SK-N-SH (cell line): ENCODE data around the gene SNTG2. TPM values are rescaled to one million over a fixed set of nuclear protein-coding genes. Genes with fewer than 3 reads are reported as not detected.

Experiments used
- CTCF ChIA-PET: fragments of 300-600, 350-600 bp; formaldehyde crosslinking; extraction: SDS; loops from one replicate; lab custom pipeline; 2021; lab: Yijun Ruan, JAX
- POLR2A ChIA-PET: fragments of 350-600 bp; sonication (Branson Sonifier 250); formaldehyde crosslinking; extraction: SDS; loops from one replicate; lab custom pipeline; 2020; ENCODE audit warnings: antibody characterized with exemption, inconsistent platforms; lab: Yijun Ruan, JAX
- DNase-seq: peaks from one replicate; pipeline ENCODE4 v3.0.0; 2012
- H2AFZ ChIP-seq: fragments of 200-600 bp; sonication (generic); 2 replicates; pipeline ENCODE4 v1.8.1; 2016; ENCODE audit warnings: antibody characterized with exemption, mild to moderate bottlenecking, low read depth
- H3F3A ChIP-seq: fragments of 200-600 bp; sonication (generic); replicated peaks from 2 replicates; pipeline ENCODE3; 2016; ENCODE audit warnings: antibody characterized with exemption, mild to moderate bottlenecking; ENCODE audit not compliant: insufficient read depth
- H3K27ac ChIP-seq, 2 experiments: fragments of 200-500 bp in 1 of 2; fragments of 200-600 bp in 1 of 2; sonication (Bioruptor generic) in 1 of 2; sonication (generic), shearing (Covaris generic) in 1 of 2; 2 replicates each; pipeline versions ENCODE4 v1.5.1 to v1.6.1; 2014 to 2016; ENCODE audit warnings: low read depth in 2 of 2, inconsistent platforms in 1 of 2, low read length in 1 of 2, mild to moderate bottlenecking in 1 of 2, mixed read lengths in 1 of 2
- H3K27me3 ChIP-seq: fragments of 200-600 bp; sonication (generic), shearing (Covaris generic); 2 replicates; pipeline ENCODE4 v1.6.1; 2016; ENCODE audit warnings: mixed run types; ENCODE audit not compliant: insufficient read depth
- H3K36me3 ChIP-seq, 2 experiments: fragments of 200-500 bp in 1 of 2; fragments of 200-600 bp in 1 of 2; sonication (Bioruptor generic) in 1 of 2; sonication (generic) in 1 of 2; replicated peaks in 1 of 2; 2 replicates each; pipeline versions ENCODE3 to v1.5.1; 2014 to 2016; ENCODE audit warnings: low read length in 1 of 2, mild to moderate bottlenecking in 1 of 2; ENCODE audit not compliant: insufficient read depth in 2 of 2, control insufficient read depth in 1 of 2
- H3K4me1 ChIP-seq, 2 experiments: fragments of 200-500 bp in 1 of 2; fragments of 200-600 bp in 1 of 2; sonication (Bioruptor generic) in 1 of 2; sonication (generic), shearing (Covaris generic) in 1 of 2; 2 replicates each; pipeline versions ENCODE4 v1.5.1 to v1.6.1; 2014 to 2016; ENCODE audit warnings: low read depth in 1 of 2, low read length in 1 of 2, mixed run types in 1 of 2; ENCODE audit not compliant: insufficient read depth in 2 of 2, control insufficient read depth in 1 of 2
- H3K4me2 ChIP-seq: fragments of 200-600 bp; sonication (generic), shearing (Covaris generic); 2 replicates; pipeline ENCODE4 v1.6.1; 2017; ENCODE audit warnings: mixed run types
- H3K4me3 ChIP-seq, 2 experiments: fragments of 200-500 bp in 1 of 2; fragments of 200-600 bp in 1 of 2; sonication (Bioruptor generic) in 1 of 2; sonication (generic), shearing (Covaris generic) in 1 of 2; 2 replicates each; pipeline versions ENCODE4 v1.5.1 to v1.8.1; 2014 to 2016; ENCODE audit warnings: low read depth in 2 of 2, inconsistent platforms in 1 of 2, low read length in 1 of 2, mild to moderate bottlenecking in 1 of 2, mixed read lengths in 1 of 2, moderate library complexity in 1 of 2
- H3K79me2 ChIP-seq: fragments of 200-600 bp; sonication (generic); 2 replicates; pipeline ENCODE4 v1.8.1; 2017; ENCODE audit warnings: mild to moderate bottlenecking; ENCODE audit not compliant: insufficient read depth
- H3K9ac ChIP-seq: fragments of 200-600 bp; sonication (generic); 2 replicates; pipeline ENCODE4 v1.6.1; 2017; ENCODE audit warnings: mixed run types
- H3K9me2 ChIP-seq: fragments of 200-600 bp; sonication (generic); 2 replicates; pipeline ENCODE4 v1.6.1; 2017; ENCODE audit warnings: mixed run types
- H3K9me3 ChIP-seq: fragments of 200-600 bp; sonication (generic); 2 replicates; pipeline ENCODE4 v1.6.1; 2017; ENCODE audit warnings: mixed run types, mild to moderate bottlenecking, moderate library complexity
- H4K20me1 ChIP-seq: fragments of 200-600 bp; sonication (generic); 2 replicates; pipeline ENCODE4 v1.6.1; 2017; ENCODE audit warnings: mild to moderate bottlenecking, mixed run types; ENCODE audit not compliant: insufficient read depth
- ELF1 ChIP-seq: IDR thresholded peaks from 2 replicates; pipeline ENCODE4 v1.4.0; 2012
- EP300 ChIP-seq, 2 experiments: IDR thresholded peaks; 2 replicates each; pipeline versions ENCODE4 v1.4.0 to v1.6.1; 2012; ENCODE audit warnings: borderline replicate concordance in 1 of 2, low read depth in 1 of 2, low read length in 1 of 2
- FOXJ3 ChIP-seq: sonication (generic); formaldehyde crosslinking; IDR thresholded peaks from 2 replicates; pipeline ENCODE4 v1.5.1; 2020; ENCODE audit warnings: mild to moderate bottlenecking, missing genetic modification reagents
- GABPA ChIP-seq: IDR thresholded peaks from 2 replicates; pipeline ENCODE4 v1.4.0; 2012; ENCODE audit warnings: low read depth, mild to moderate bottlenecking
- GATA2 ChIP-seq: sonication (generic); formaldehyde crosslinking; IDR thresholded peaks from 2 replicates; pipeline ENCODE4 v1.5.0; 2020; ENCODE audit warnings: mild to moderate bottlenecking, missing genetic modification reagents
- JUND ChIP-seq: IDR thresholded peaks from 2 replicates; pipeline ENCODE4 v1.4.0; 2012
- MAX ChIP-seq: IDR thresholded peaks from 2 replicates; pipeline ENCODE4 v1.4.0; 2012; ENCODE audit warnings: low read depth
- MEF2A ChIP-seq: IDR thresholded peaks from 2 replicates; pipeline ENCODE4 v1.4.0; 2012; ENCODE audit warnings: low read depth, borderline replicate concordance
- MXI1 ChIP-seq: IDR thresholded peaks from 2 replicates; pipeline ENCODE4 v1.6.1; 2012; ENCODE audit warnings: mild to moderate bottlenecking, low read depth, low read length, improper control_type of control experiment
- NRF1 ChIP-seq: IDR thresholded peaks from 2 replicates; pipeline ENCODE4 v1.6.1; 2012; ENCODE audit warnings: low read depth, mild to moderate bottlenecking, low read length
- POLR2AphosphoS5 ChIP-seq: IDR thresholded peaks from 2 replicates; pipeline ENCODE4 v1.6.1; 2012; ENCODE audit warnings: low read depth, low read length
- RAD21 ChIP-seq: IDR thresholded peaks from 2 replicates; pipeline ENCODE4 v1.6.1; 2012; ENCODE audit warnings: mild to moderate bottlenecking, low read length
- RFX5 ChIP-seq: IDR thresholded peaks from 2 replicates; pipeline ENCODE4 v1.6.1; 2012; ENCODE audit warnings: mild to moderate bottlenecking, improper control_type of control experiment, low read length
- SMC3 ChIP-seq: IDR thresholded peaks from 2 replicates; pipeline ENCODE4 v1.6.1; 2012; ENCODE audit warnings: low read depth, low read length, improper control_type of control experiment
- TAF1 ChIP-seq: IDR thresholded peaks from 2 replicates; pipeline ENCODE4 v1.6.1; 2012; ENCODE audit warnings: low read depth, mild to moderate bottlenecking, low read length, moderate library complexity, borderline replicate concordance
- TCF12 ChIP-seq: IDR thresholded peaks from 2 replicates; pipeline ENCODE4 v1.4.0; 2012
- TEAD4 ChIP-seq: IDR thresholded peaks from 2 replicates; pipeline ENCODE4 v1.4.0; 2012; ENCODE audit warnings: mild to moderate bottlenecking, borderline replicate concordance; ENCODE audit not compliant: insufficient read depth
- YY1 ChIP-seq: IDR thresholded peaks from 2 replicates; pipeline ENCODE4 v1.4.0; 2012; ENCODE audit warnings: low read depth, mild to moderate bottlenecking
- WGBS: methylation state at CpG from one replicate; pipeline ENCODE4 v1.1.6; 2017; ENCODE audit warnings: low lambda C conversion rate; 5-methylcytosine and 5-hydroxymethylcytosine counted together
- polyA plus RNA-seq, 3 experiments: library from polyadenylated mRNA; depleted of rRNA; stranded (reverse); fragments of >200 nt; gene quantifications; 2 replicates each; pipeline ENCODE4 v1.2.3, GENCODE V29; 2012
- TF ChIP-seq, protein P1 (sequence below): IDR thresholded peaks from 2 replicates; pipeline ENCODE4 v1.4.0; 2012; ENCODE audit warnings: low read depth, borderline replicate concordance
- TF ChIP-seq, protein P2 (sequence below): IDR thresholded peaks from 2 replicates; pipeline ENCODE4 v1.4.0; 2012; ENCODE audit warnings: low read depth, borderline replicate concordance

Gene SNTG2
- polyA plus RNA-seq, 1 of the 3 experiments (the other 2 are of a cell fraction), result not detected

DNA sequence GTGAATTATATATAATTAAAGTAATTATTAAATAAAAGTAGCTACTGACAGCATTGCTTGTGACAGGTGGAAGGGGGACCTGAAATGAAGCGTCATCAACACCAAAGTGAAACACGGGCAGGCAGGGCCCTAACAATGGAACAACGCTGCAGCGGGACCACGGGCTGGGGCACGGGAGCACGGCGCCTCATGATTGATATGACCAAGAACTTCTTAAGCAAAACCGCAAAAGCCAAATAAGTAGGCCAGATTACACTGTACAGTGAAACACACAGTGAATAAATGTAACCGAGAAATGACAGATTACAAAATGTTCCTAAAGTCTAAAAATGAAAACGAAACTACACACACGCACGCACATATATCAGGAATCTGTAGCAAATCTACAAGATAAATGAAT, 81.4 kb downstream of the SNTG2 start:
- H3K9me2 ChIP-seq, result no peaks in the 10 kb centered on the region
- H4K20me1 ChIP-seq, result no peaks in the 10 kb centered on the region
- ChIA-PET CTCF (no interaction called here), POLR2A (no interaction called here)
- WGBS, result 61% methylated on average over 13 of the region's 13 CpGs
- no peak for DNase-seq
- no peaks in the 10 kb centered on the region for H3K9me3 ChIP-seq
- no peaks in the 10 kb centered on the region for H3K36me3 ChIP-seq
- H3F3A ChIP-seq, result no peaks in the 10 kb centered on the region
- no peak overlapping the region for H3K9ac ChIP-seq
- no peak overlapping the region for H3K27ac ChIP-seq
- H3K4me2 ChIP-seq, result no peak overlapping the region
- H3K4me3 ChIP-seq, result no peak overlapping the region
- no peaks in the 10 kb centered on the region for H3K79me2 ChIP-seq
- no peaks in the 10 kb centered on the region for H3K27me3 ChIP-seq
- peaks cover 0 to 16% of the 10 kb centered on the region in 2 experiments; a peak in 1 of 4 replicates for H3K4me1 ChIP-seq
- no peak overlapping the region for H2AFZ ChIP-seq
- TF ChIP-seq FOXJ3 (CRISPR knock-in tag) (no peak), RAD21 (no peak), EP300 (IDR thresholded peaks at IDR 0.05; ENCODE audit: borderline replicate concordance in 1 of 2, low read depth in 1 of 2, low read length in 1 of 2) (no peak), POLR2AphosphoS5 (no peak), TAF1 (no peak), GATA2 (CRISPR knock-in tag) (no peak), NRF1 (no peak), MXI1 (no peak), JUND (no peak), SMC3 (no peak), TEAD4 (no peak), TCF12 (no peak), ELF1 (no peak), MAX (no peak), RFX5 (no peak), GABPA (no peak), YY1 (no peak), MEF2A (no peak)
- TF ChIP-seq, protein P1, sequence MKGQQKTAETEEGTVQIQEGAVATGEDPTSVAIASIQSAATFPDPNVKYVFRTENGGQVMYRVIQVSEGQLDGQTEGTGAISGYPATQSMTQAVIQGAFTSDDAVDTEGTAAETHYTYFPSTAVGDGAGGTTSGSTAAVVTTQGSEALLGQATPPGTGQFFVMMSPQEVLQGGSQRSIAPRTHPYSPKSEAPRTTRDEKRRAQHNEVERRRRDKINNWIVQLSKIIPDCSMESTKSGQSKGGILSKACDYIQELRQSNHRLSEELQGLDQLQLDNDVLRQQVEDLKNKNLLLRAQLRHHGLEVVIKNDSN, result no peak
- TF ChIP-seq, protein P2, sequence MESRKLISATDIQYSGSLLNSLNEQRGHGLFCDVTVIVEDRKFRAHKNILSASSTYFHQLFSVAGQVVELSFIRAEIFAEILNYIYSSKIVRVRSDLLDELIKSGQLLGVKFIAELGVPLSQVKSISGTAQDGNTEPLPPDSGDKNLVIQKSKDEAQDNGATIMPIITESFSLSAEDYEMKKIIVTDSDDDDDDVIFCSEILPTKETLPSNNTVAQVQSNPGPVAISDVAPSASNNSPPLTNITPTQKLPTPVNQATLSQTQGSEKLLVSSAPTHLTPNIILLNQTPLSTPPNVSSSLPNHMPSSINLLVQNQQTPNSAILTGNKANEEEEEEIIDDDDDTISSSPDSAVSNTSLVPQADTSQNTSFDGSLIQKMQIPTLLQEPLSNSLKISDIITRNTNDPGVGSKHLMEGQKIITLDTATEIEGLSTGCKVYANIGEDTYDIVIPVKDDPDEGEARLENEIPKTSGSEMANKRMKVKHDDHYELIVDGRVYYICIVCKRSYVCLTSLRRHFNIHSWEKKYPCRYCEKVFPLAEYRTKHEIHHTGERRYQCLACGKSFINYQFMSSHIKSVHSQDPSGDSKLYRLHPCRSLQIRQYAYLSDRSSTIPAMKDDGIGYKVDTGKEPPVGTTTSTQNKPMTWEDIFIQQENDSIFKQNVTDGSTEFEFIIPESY, result no peak
